Small intestine (tissue), 7 donors: ENCODE measurements around the gene DISC1. TPM values are rescaled to one million over a fixed set of nuclear protein-coding genes. Genes with fewer than 3 reads are reported as not detected.

Source experiments
- DNase-seq, 2 donors: peaks; one replicate each; pipeline versions ENCODE4 v3.0.0 to v3.0.0-alpha.2; 2013
- FAIRE-seq: peaks from 2 replicates; lab custom pipeline; 2012; peaks lifted over from hg19 to GRCh38; lab: Jason Lieb, UNC
- H3K27ac ChIP-seq, 3 donors: one replicate each; pipeline ENCODE4 v1.5.1; 2013; ENCODE audit warnings: low read length in 2 of 3, mild to moderate bottlenecking in 2 of 3, control low read depth in 1 of 3, inconsistent platforms in 1 of 3, low read depth in 1 of 3, moderate library complexity in 1 of 3
- H3K27me3 ChIP-seq, 3 donors: one replicate each; pipeline ENCODE4 v1.6.1; 2013; ENCODE audit warnings: low read length in 3 of 3, inconsistent platforms in 1 of 3; ENCODE audit not compliant: control insufficient read depth in 3 of 3, insufficient read depth in 3 of 3
- H3K36me3 ChIP-seq, 3 donors: one replicate each; pipeline ENCODE4 v1.6.1; 2013; ENCODE audit warnings: low read length in 3 of 3, inconsistent platforms in 1 of 3, low read depth in 1 of 3, mild to moderate bottlenecking in 1 of 3, moderate library complexity in 1 of 3; ENCODE audit not compliant: control insufficient read depth in 3 of 3, insufficient read depth in 2 of 3
- H3K4me1 ChIP-seq, 3 donors: one replicate each; pipeline ENCODE4 v1.6.1; 2013; ENCODE audit warnings: low read length in 2 of 3, inconsistent platforms in 1 of 3, low read depth in 1 of 3, mild to moderate bottlenecking in 1 of 3, moderate library complexity in 1 of 3; ENCODE audit not compliant: control insufficient read depth in 3 of 3, insufficient read depth in 2 of 3
- H3K4me3 ChIP-seq, 3 donors: one replicate each; pipeline ENCODE4 v1.5.1; 2013; ENCODE audit warnings: low read length in 3 of 3, control low read depth in 1 of 3, inconsistent platforms in 1 of 3, low read depth in 1 of 3, mild to moderate bottlenecking in 1 of 3, moderate library complexity in 1 of 3
- H3K9me3 ChIP-seq, 2 donors: one replicate each; pipeline ENCODE4 v1.6.1; 2013; ENCODE audit warnings: low read depth in 1 of 2, low read length in 1 of 2; ENCODE audit not compliant: control insufficient read depth in 2 of 2, insufficient read depth in 1 of 2
- whole genome bisulfite sequencing, 3 donors: extraction: QIAGEN DNeasy Blood & Tissue Kit; methylation state at CpG; one replicate each; pipeline ENCODE4 v1.1.7; 2013; 5-methylcytosine and 5-hydroxymethylcytosine counted together
- polyA plus RNA-seq, 4 donors: library from polyadenylated mRNA; stranded (reverse) in 3 of 4; unstranded in 1 of 4; fragments of 200-250 nt in 3 of 4; fragments of 120-200 nt in 1 of 4; gene quantifications; one replicate each; pipeline versions ENCODE4 v1.2.1 to v1.2.3, GENCODE V29; 2013
- donor health status: healthy with polysubstance abuse.
- donor health status: control.
- donor health status: control.
- donor health status: Bipolar disorder and iron deficiency.
- donor health status: healthy.

Gene DISC1
- polyA plus RNA-seq, 4 donors = 0.27 to 2.1 (median 0.85) TPM; not detected in 1

GRCh38 chr1:231878737-231879136, 252.1 kb downstream of the DISC1 start:
- Histone ChIP-seq H3K9me3 (peaks cover 0 to 16% of the 10 kb centered on the region in 2 donors), H3K36me3 (peaks cover 0 to 2% (median 0%) of the 10 kb centered on the region in 3 donors), H3K4me1 (no peaks in the 10 kb centered on the region), H3K27ac (no peak overlapping the region), H3K4me3 (no peak overlapping the region), H3K27me3 (no peaks in the 10 kb centered on the region)
- FAIRE-seq (no peak), DNase-seq (no peak)
- WGBS, 3 donors = 65 to 91% (median 76%) methylated on average over 1 of the region's 1 CpG

- FAIRE-seq = no peak
- H3K27ac ChIP-seq = no peak overlapping the region
These were observed 252.7 kb downstream of the DISC1 start for GRCh38 chr1:231879296-231879695.

GRCh38 chr1:231882333-231882732, 255.7 kb downstream of the DISC1 start:
- H3K36me3 ChIP-seq = no peaks in the 10 kb centered on the region
- no peaks in the 10 kb centered on the region for H3K4me1 ChIP-seq
- no peaks in the 10 kb centered on the region for H3K27me3 ChIP-seq
- no peak overlapping the region for H3K27ac ChIP-seq
- no peaks in the 10 kb centered on the region for H3K9me3 ChIP-seq
- DNase-seq (no peak), FAIRE-seq (no peak)
- H3K4me3 ChIP-seq = no peak overlapping the region
- WGBS, 3 donors = 88 to 91% (median 89%) methylated on average over 4 of the region's 4 CpGs

More at GRCh38 chr1:231879296-231879695, 252.7 kb downstream of the DISC1 start:
- DNase-seq = no peak
- no peaks in the 10 kb centered on the region for H3K4me1 ChIP-seq
- no peak overlapping the region for H3K4me3 ChIP-seq
- 79 to 89% (median 81%) methylated on average over 1 of the region's 1 CpG for WGBS, 3 donors
- H3K9me3 ChIP-seq = peaks cover 0 to 16% of the 10 kb centered on the region in 2 donors
- no peaks in the 10 kb centered on the region for H3K27me3 ChIP-seq
- H3K36me3 ChIP-seq = peaks cover 0 to 2% (median 0%) of the 10 kb centered on the region in 3 donors

- no peak for FAIRE-seq
- H3K27ac ChIP-seq = no peak overlapping the region
- no peaks in the 10 kb centered on the region for H3K36me3 ChIP-seq
- DNase-seq = no peak
- H3K4me1 ChIP-seq = no peaks in the 10 kb centered on the region
- no peaks in the 10 kb centered on the region for H3K9me3 ChIP-seq
- H3K4me3 ChIP-seq = no peak overlapping the region
- H3K27me3 ChIP-seq = no peaks in the 10 kb centered on the region
- 86 to 90% (median 89%) methylated on average over 8 of the region's 8 CpGs for WGBS, 3 donors
These were observed 256.2 kb downstream of the DISC1 start for GRCh38 chr1:231882790-231883189.

GRCh38 chr1:231883382-231883781, 256.8 kb downstream of the DISC1 start:
- no peaks in the 10 kb centered on the region for H3K4me1 ChIP-seq
- WGBS, 3 donors = 50 to 82% (median 75%) methylated on average over 1 of the region's 1 CpG
- DNase-seq (no peak), FAIRE-seq (no peak)
- H3K36me3 ChIP-seq = no peaks in the 10 kb centered on the region
- no peak overlapping the region for H3K4me3 ChIP-seq
- no peaks in the 10 kb centered on the region for H3K9me3 ChIP-seq
- H3K27ac ChIP-seq = no peak overlapping the region
- no peaks in the 10 kb centered on the region for H3K27me3 ChIP-seq

GRCh38 chr1:231885209-231885854, 258.7 kb downstream of the DISC1 start:
- Histone ChIP-seq H3K27me3 (no peaks in the 10 kb centered on the region), H3K36me3 (no peaks in the 10 kb centered on the region), H3K4me3 (no peak overlapping the region), H3K27ac (no peak overlapping the region), H3K4me1 (no peaks in the 10 kb centered on the region), H3K9me3 (no peaks in the 10 kb centered on the region)
- FAIRE-seq (no peak), DNase-seq (no peak)
- 62 to 71% (median 66%) methylated on average over 7 of the region's 7 CpGs for WGBS, 3 donors

GRCh38 chr1:231887166-231887565, 260.6 kb downstream of the DISC1 start:
- no peaks in the 10 kb centered on the region for H3K4me1 ChIP-seq
- H3K9me3 ChIP-seq = no peaks in the 10 kb centered on the region
- no peak overlapping the region for H3K4me3 ChIP-seq
- FAIRE-seq (no peak), DNase-seq (no peak)
- 90 to 91% (median 91%) methylated on average over 3 of the region's 3 CpGs for WGBS, 3 donors
- no peaks in the 10 kb centered on the region for H3K36me3 ChIP-seq
- H3K27me3 ChIP-seq = no peaks in the 10 kb centered on the region
- H3K27ac ChIP-seq = no peak overlapping the region

- Histone ChIP-seq H3K4me1 (no peaks in the 10 kb centered on the region), H3K4me3 (no peak overlapping the region), H3K36me3 (no peaks in the 10 kb centered on the region), H3K27me3 (no peaks in the 10 kb centered on the region), H3K9me3 (no peaks in the 10 kb centered on the region), H3K27ac (no peak overlapping the region)
- DNase-seq (no peak), FAIRE-seq (no peak)
- WGBS, 3 donors = 90 to 92% (median 91%) methylated on average over 6 of the region's 6 CpGs
These were observed 261.3 kb downstream of the DISC1 start for GRCh38 chr1:231887866-231888265.

GRCh38 chr1:231890791-231891190, 264.2 kb downstream of the DISC1 start:
- 90 to 95% (median 90%) methylated on average over 4 of the region's 4 CpGs for WGBS, 3 donors
- no peaks in the 10 kb centered on the region for H3K9me3 ChIP-seq
- H3K27ac ChIP-seq = no peak overlapping the region
- FAIRE-seq (no peak), DNase-seq (no peak)
- no peaks in the 10 kb centered on the region for H3K27me3 ChIP-seq
- H3K4me1 ChIP-seq = no peaks in the 10 kb centered on the region
- no peak overlapping the region for H3K4me3 ChIP-seq
- no peaks in the 10 kb centered on the region for H3K36me3 ChIP-seq
